ENCODE data around the gene ZIC1. TPM values are rescaled to one million over a fixed set of nuclear protein-coding genes. Genes with fewer than 3 reads are reported as not detected.

Gene ZIC1
- total RNA-seq, 1 experiment from 2014 or later: not detected

DNA sequence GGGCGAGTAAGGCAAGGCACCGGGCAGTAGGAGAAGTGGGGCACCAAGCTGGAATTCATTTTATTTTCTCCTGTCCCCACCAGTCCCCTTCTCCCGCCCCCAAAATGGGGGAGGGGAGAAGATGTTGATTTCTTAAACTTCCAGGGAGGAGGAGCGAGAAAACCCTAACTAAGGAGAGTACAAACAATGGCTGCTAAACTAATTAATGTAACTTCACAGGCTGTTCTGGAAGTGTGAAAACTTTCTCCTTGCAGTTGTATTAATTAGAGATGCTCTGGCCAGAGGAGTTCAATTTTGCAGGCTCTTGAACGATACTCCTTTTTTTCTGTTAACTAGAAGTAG, 14.3 kb upstream of the ZIC1 start:
- ChIA-PET POLR2A (no interaction called here), RAD21 (ENCODE audit: low non-redundant PET in 1 of 2, low total read pairs in 2 of 2, uncharacterized antibody in 2 of 2, unreplicated experiment in 2 of 2) (no interaction called here), CTCF (interaction anchor here (0.8 kb wide), 1 partner anchor 12 kb away, joined by 5 read pairs; no protein-coding TSS in a partner anchor)
- H3K4me3 ChIP-seq (replicated peaks in 1 of 2; ENCODE audit: low read depth in 1 of 2, low read length in 2 of 2): no peak overlapping the region
- no peak overlapping the region for H2AFZ ChIP-seq (ENCODE audit: low read depth, low read length, poor library complexity, severe bottlenecking)
- H3K9ac ChIP-seq (ENCODE audit: low read length): no peak overlapping the region
- H3K9me2 ChIP-seq (ENCODE audit: insufficient read depth): no peaks in the 10 kb centered on the region
- H3K4me1 ChIP-seq (ENCODE audit: control insufficient read depth in 1 of 2, insufficient read depth in 2 of 2, low read length in 2 of 2): 0 out of 4 replicates have a peak, but pooled peaks cover 0 to 3% of the 10 kb centered on the region in 2 experiments
- H3K36me3 ChIP-seq (ENCODE audit: control insufficient read depth in 1 of 2, insufficient read depth in 2 of 2, low read length in 2 of 2): no peaks in the 10 kb centered on the region
- TF ChIP-seq FOSL1 (IDR thresholded peaks at IDR 0.05; ENCODE audit: low read depth): no peak
- no peak for TF ChIP-seq EGR1 (IDR thresholded peaks at IDR 0.05; ENCODE audit: low read depth)
- no peak for TF ChIP-seq ATF3 (IDR thresholded peaks at IDR 0.05)
- TF ChIP-seq CBX3 (IDR thresholded peaks at IDR 0.05; ENCODE audit: low read depth): no peak
- no peaks in the 10 kb centered on the region for H3K27me3 ChIP-seq (ENCODE audit: insufficient read depth, low read length)
- H3K9me3 ChIP-seq (ENCODE audit: control insufficient read depth in 1 of 2, insufficient read depth in 1 of 2, low read depth in 1 of 2, low read length in 2 of 2): no peaks in the 10 kb centered on the region
- ATAC-seq (no peak), DNase-seq (ENCODE audit: low read depth, low spot score) (no peak)
- H3K27ac ChIP-seq (ENCODE audit: low read depth, low read length): no peak overlapping the region
- no peaks in the 10 kb centered on the region for H3K79me2 ChIP-seq (ENCODE audit: insufficient read depth, low read length)
- no peaks in the 10 kb centered on the region for H4K20me1 ChIP-seq (ENCODE audit: insufficient read depth)
- no TSS peak for BruUV-seq (replicated peaks)
- intact Hi-C loops (cut with micrococcal nuclease): no loop called here
- no peak overlapping the region for H3K4me2 ChIP-seq (ENCODE audit: low read length)

DNA sequence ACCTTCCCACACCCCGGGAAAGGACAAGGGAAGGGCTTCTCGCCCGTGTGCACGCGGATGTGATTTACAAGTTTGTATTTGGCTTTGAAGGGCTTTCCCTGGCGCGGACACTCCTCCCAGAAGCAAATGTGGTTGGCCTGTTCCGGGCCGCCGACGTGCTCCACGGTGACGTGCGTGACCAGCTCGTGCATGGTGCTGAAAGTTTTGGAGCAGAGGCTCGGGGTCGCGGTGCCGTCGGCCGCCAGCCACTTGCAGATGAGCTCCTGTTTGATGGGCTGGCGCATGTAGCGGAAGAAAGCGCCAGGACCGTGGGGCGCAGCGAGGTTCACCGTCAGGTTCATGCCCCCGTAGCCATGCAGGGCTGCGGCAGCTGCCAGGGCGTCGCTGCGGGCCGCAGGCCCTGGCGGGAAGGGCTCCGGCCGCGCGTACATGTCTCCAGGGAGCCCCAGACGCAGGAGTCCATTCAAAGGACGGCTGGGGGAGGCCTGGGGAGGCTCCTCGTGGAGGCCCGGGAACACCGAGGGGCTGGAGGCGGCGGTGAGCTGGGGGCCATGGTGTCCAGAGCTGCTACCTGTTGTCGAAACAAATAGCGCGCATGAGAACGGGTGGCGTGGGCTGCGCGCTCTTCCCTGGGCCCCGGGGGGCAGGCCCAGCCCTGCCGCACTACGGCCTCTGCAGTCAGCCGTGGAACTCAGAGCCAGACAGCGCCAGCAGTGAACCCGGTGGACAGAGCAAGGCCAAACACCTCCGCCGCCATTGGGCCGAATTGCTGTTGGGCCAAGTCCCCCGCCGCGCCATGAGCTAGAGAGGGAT, 13.1 kb upstream of the ZIC1 start:
- Histone ChIP-seq H3K4me1 (ENCODE audit: control insufficient read depth in 1 of 2, insufficient read depth in 2 of 2, low read length in 2 of 2) (0 out of 4 replicates have a peak, but pooled peaks cover 0 to 3% of the 10 kb centered on the region in 2 experiments), H3K79me2 (ENCODE audit: insufficient read depth, low read length) (no peaks in the 10 kb centered on the region), H3K9me2 (ENCODE audit: insufficient read depth) (no peaks in the 10 kb centered on the region), H4K20me1 (ENCODE audit: insufficient read depth) (no peaks in the 10 kb centered on the region), H3K9ac (ENCODE audit: low read length) (no peak overlapping the region), H3K4me3 (replicated peaks in 1 of 2; ENCODE audit: low read depth in 1 of 2, low read length in 2 of 2) (no peak overlapping the region), H3K36me3 (ENCODE audit: control insufficient read depth in 1 of 2, insufficient read depth in 2 of 2, low read length in 2 of 2) (no peaks in the 10 kb centered on the region), H3K4me2 (ENCODE audit: low read length) (no peak overlapping the region), H2AFZ (ENCODE audit: low read depth, low read length, poor library complexity, severe bottlenecking) (no peak overlapping the region), H3K27ac (ENCODE audit: low read depth, low read length) (no peak overlapping the region), H3K27me3 (ENCODE audit: insufficient read depth, low read length) (no peaks in the 10 kb centered on the region), H3K9me3 (ENCODE audit: control insufficient read depth in 1 of 2, insufficient read depth in 1 of 2, low read depth in 1 of 2, low read length in 2 of 2) (no peaks in the 10 kb centered on the region)
- no peak for ATAC-seq
- POLR2A ChIA-PET: no interaction called here
- BruUV-seq (replicated peaks): no TSS peak
- CTCF ChIA-PET: no interaction called here
- intact Hi-C loops (cut with micrococcal nuclease): no loop called here
- RAD21 ChIA-PET (ENCODE audit: low non-redundant PET in 1 of 2, low total read pairs in 2 of 2, uncharacterized antibody in 2 of 2, unreplicated experiment in 2 of 2): no interaction called here
- no peak for DNase-seq (ENCODE audit: low read depth, low spot score)
- TF ChIP-seq FOSL1 (IDR thresholded peaks at IDR 0.05; ENCODE audit: low read depth) (no peak), CBX3 (IDR thresholded peaks at IDR 0.05; ENCODE audit: low read depth) (no peak), REST (IDR thresholded peaks at IDR 0.05; ENCODE audit: low read depth) (no peak), EGR1 (IDR thresholded peaks at IDR 0.05; ENCODE audit: low read depth) (no peak), SP1 (IDR thresholded peaks at IDR 0.05; ENCODE audit: low read depth) (no peak), YY1 (IDR thresholded peaks at IDR 0.05; ENCODE audit: extremely low read depth, insufficient replicate concordance, low read depth, low read length) (no peak), RAD21 (IDR thresholded peaks at IDR 0.05; ENCODE audit: low read depth) (no peak), MAX (IDR thresholded peaks at IDR 0.05) (no peak), ZFX (IDR thresholded peaks at IDR 0.05) (no peak), SRF (IDR thresholded peaks at IDR 0.05; ENCODE audit: low read depth) (no peak), CEBPB (IDR thresholded peaks at IDR 0.05; ENCODE audit: low read depth) (no peak)
- TF ChIP-seq, protein P1, sequence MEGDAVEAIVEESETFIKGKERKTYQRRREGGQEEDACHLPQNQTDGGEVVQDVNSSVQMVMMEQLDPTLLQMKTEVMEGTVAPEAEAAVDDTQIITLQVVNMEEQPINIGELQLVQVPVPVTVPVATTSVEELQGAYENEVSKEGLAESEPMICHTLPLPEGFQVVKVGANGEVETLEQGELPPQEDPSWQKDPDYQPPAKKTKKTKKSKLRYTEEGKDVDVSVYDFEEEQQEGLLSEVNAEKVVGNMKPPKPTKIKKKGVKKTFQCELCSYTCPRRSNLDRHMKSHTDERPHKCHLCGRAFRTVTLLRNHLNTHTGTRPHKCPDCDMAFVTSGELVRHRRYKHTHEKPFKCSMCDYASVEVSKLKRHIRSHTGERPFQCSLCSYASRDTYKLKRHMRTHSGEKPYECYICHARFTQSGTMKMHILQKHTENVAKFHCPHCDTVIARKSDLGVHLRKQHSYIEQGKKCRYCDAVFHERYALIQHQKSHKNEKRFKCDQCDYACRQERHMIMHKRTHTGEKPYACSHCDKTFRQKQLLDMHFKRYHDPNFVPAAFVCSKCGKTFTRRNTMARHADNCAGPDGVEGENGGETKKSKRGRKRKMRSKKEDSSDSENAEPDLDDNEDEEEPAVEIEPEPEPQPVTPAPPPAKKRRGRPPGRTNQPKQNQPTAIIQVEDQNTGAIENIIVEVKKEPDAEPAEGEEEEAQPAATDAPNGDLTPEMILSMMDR (IDR thresholded peaks at IDR 0.05 in 2 of 3, conservative IDR thresholded peaks at IDR 0.05 in 1 of 3; ENCODE audit: borderline replicate concordance in 1 of 3, insufficient read depth in 1 of 3, low read depth in 2 of 3, low read length in 2 of 3): no peak

Data from HCT116 (cell line).